ENCODE data around the gene NUDT13. TPM values are rescaled to one million over a fixed set of nuclear protein-coding genes. Genes with fewer than 3 reads are reported as not detected.

Gene NUDT13
- total RNA-seq, 2 donors from 2014 or later, result 0.97 to 1.6 TPM

GRCh38 chr10:73073627-73074026 is 36.6 kb upstream of the NUDT13 start:
- H3K9me3 ChIP-seq, result no peaks in the 10 kb centered on the region
- intact Hi-C loops (cut with DNase I), result no loop called here
- H3K27me3 ChIP-seq (replicated peaks; ENCODE audit: insufficient read depth), result no peaks in the 10 kb centered on the region
- TF ChIP-seq POLR2A (IDR thresholded peaks at IDR 0.05) (no peak), CTCF (IDR thresholded peaks at IDR 0.05) (no peak), POLR2AphosphoS5 (IDR thresholded peaks at IDR 0.05) (no peak)
- no peaks in the 10 kb centered on the region for H3K36me3 ChIP-seq
- no peak overlapping the region for H3K27ac ChIP-seq
- H3K4me1 ChIP-seq (replicated peaks), result peaks cover 3% of the 10 kb centered on the region
- no peak overlapping the region for H3K4me3 ChIP-seq
- no peak for DNase-seq (ENCODE audit: low spot score)

GRCh38 chr10:73075829-73076228 is 34.4 kb upstream of the NUDT13 start:
- DNase-seq (ENCODE audit: low spot score), result no peak
- 96% methylated on average over 3 of the region's 3 CpGs for WGBS
- Histone ChIP-seq H3K27me3 (replicated peaks; ENCODE audit: insufficient read depth) (no peaks in the 10 kb centered on the region), H3K4me1 (replicated peaks) (peaks cover 3% of the 10 kb centered on the region), H3K27ac (no peak overlapping the region), H3K9me3 (no peaks in the 10 kb centered on the region), H3K4me3 (no peak overlapping the region), H3K36me3 (no peaks in the 10 kb centered on the region)
- TF ChIP-seq POLR2AphosphoS5 (IDR thresholded peaks at IDR 0.05) (no peak), CTCF (IDR thresholded peaks at IDR 0.05) (no peak), POLR2A (IDR thresholded peaks at IDR 0.05) (no peak)
- intact Hi-C loops (cut with DNase I), result no loop called here

DNA sequence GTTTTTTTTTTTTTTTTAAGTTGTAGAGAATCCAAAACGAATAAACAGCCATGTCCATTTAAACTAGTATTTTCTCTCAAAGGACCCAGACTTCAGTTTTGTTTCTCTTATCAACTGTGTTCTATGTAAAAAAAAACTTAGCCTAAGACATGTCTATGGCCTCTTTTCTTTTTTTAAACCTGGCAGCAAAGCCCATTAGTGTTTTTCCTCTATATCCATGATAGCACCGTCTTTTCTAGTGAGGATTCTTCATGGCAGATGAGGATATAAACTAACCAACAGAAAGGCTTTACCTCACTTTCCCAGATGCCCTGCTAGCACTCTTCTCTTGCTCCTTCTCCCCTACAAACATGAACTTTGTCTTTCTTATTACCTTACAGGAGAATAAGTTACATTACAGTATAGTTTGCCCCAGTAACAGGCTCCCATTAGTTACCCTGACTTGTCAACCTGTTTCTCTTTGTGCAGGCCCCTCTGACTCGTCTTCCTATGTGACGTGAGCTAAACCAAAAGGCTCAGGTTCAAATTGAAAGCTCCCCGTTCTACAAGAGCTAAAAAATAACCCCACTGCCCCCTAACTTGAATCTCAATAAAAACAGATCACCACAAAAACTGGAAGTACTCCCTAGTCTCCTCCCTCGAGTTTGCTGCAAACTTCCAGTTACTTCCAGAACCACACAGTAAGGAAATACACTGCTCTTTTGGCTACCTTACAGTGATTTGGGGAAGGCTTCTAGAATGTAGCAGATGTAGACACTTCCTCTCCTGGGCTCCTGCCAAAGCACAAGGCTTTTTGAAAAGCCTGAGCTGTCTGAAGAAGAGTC is 33.7 kb upstream of the NUDT13 start:
- no peaks in the 10 kb centered on the region for H3K36me3 ChIP-seq
- TF ChIP-seq POLR2A (IDR thresholded peaks at IDR 0.05) (no peak), POLR2AphosphoS5 (IDR thresholded peaks at IDR 0.05) (peak; percentile 89)
- no peaks in the 10 kb centered on the region for H3K27me3 ChIP-seq (replicated peaks; ENCODE audit: insufficient read depth)
- H3K4me3 ChIP-seq, result no peak overlapping the region
- WGBS, result 24% methylated on average over 6 of the region's 6 CpGs
- DNase-seq (ENCODE audit: low spot score), result peak; percentile 35
- H3K9me3 ChIP-seq, result no peaks in the 10 kb centered on the region
- intact Hi-C loops (cut with DNase I), result no loop called here
- peaks cover 3% of the 10 kb centered on the region for H3K4me1 ChIP-seq (replicated peaks)
- peak overlapping the region; percentile 68 to 70 for H3K27ac ChIP-seq

DNA sequence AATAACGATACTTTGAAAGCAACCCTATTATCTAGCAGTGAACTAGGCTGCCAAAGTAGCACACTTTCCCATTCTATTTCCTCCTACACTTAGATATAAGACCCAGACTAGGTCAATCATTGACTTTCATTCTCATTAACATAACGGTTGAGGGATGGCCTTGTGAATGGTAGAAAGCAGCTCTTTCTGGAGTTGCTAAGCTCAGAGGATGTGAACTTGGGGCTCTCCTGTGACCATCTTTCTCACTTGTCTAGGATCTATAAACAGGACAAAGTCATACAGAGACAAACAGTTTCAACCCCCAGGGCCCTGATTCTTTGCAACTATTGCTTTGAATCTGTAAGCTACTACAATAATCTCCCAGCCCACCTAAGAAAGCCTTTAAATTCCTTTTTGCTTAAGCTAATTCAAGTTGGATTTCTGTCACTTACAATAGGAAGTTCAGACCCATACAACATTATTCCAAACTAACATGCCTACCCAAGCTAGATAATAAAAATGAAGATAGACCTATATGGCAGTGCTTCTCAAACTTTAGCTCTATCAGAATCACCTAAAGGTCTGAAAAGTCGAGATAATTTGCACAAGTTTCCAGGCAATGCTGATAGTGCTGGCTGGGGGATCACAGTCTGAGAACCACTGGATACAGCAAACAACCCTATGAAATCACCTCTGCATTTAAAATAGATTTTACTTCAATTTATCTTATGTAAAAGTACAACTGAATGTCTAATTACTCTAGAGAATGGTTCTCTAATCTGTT is 30.3 kb upstream of the NUDT13 start:
- WGBS, result 96% methylated on average over 3 of the region's 3 CpGs
- Histone ChIP-seq H3K9me3 (no peaks in the 10 kb centered on the region), H3K27me3 (replicated peaks; ENCODE audit: insufficient read depth) (no peaks in the 10 kb centered on the region), H3K27ac (no peak overlapping the region), H3K4me3 (no peak overlapping the region), H3K36me3 (no peaks in the 10 kb centered on the region), H3K4me1 (replicated peaks) (peaks cover 3% of the 10 kb centered on the region)
- intact Hi-C loops (cut with DNase I), result no loop called here
- TF ChIP-seq POLR2A (IDR thresholded peaks at IDR 0.05) (no peak), POLR2AphosphoS5 (IDR thresholded peaks at IDR 0.05) (no peak), CTCF (IDR thresholded peaks at IDR 0.05) (no peak)
- no peak for DNase-seq (ENCODE audit: low spot score)

GRCh38 chr10:73083221-73083620 is 27.0 kb upstream of the NUDT13 start:
- no peak for DNase-seq (ENCODE audit: low spot score)
- H3K9me3 ChIP-seq, result no peaks in the 10 kb centered on the region
- no peak overlapping the region for H3K4me3 ChIP-seq
- intact Hi-C loops (cut with DNase I), result no loop called here
- no peaks in the 10 kb centered on the region for H3K36me3 ChIP-seq
- H3K27ac ChIP-seq, result no peak overlapping the region
- H3K27me3 ChIP-seq (replicated peaks; ENCODE audit: insufficient read depth), result no peaks in the 10 kb centered on the region
- TF ChIP-seq POLR2A (IDR thresholded peaks at IDR 0.05), result no peak
- no peak for TF ChIP-seq CTCF (IDR thresholded peaks at IDR 0.05)
- TF ChIP-seq POLR2AphosphoS5 (IDR thresholded peaks at IDR 0.05), result no peak
- WGBS, result 40% methylated on average over 2 of the region's 2 CpGs
- no peaks in the 10 kb centered on the region for H3K4me1 ChIP-seq (replicated peaks)
